K562 (cell line): ENCODE measurements around the gene CEP89. TPM values are rescaled to one million over a fixed set of nuclear protein-coding genes. Genes with fewer than 3 reads are reported as not detected.

Source experiments
- ATAC-seq: fragments of 200-7000 bp; cut with Tn5 transposase; 3 replicates; pipeline ENCODE4 v1.9.1; 2020; ENCODE audit warnings: moderate library complexity
- BruUV-seq: library from RNA; stranded (reverse); fragments of 400-500 nt; replicated peaks from 2 replicates; lab custom pipeline; 2021; lab: Mats Ljungman, UMichigan
- CTCF ChIA-PET: fragments of 300-600 bp; formaldehyde crosslinking; extraction: SDS; loops from one replicate; lab custom pipeline; 2021; ENCODE audit warnings: low intra/inter-chr PET ratio; lab: Yijun Ruan, JAX
- POLR2A ChIA-PET: fragments of 300-600, 350-650 bp; sonication (Branson Sonifier 250); formaldehyde crosslinking; extraction: SDS; loops from one replicate; lab custom pipeline; 2021; ENCODE audit warnings: antibody characterized with exemption, inconsistent platforms; lab: Yijun Ruan, JAX
- DNase-seq, 4 experiments: peaks; one replicate each; pipeline versions ENCODE4 v3.0.0 to v3.0.0-alpha.2; 2011 to 2018; ENCODE audit warnings: low spot score in 3 of 4, mixed read lengths in 3 of 4; ENCODE audit errors: extremely low read depth in 1 of 4
- FAIRE-seq: peaks from 2 replicates; lab custom pipeline; 2011; peaks lifted over from hg19 to GRCh38; lab: Jason Lieb, UNC
- H2AFZ ChIP-seq: 2 replicates; pipeline ENCODE4 v1.6.0; 2011; ENCODE audit warnings: low read depth, low read length, control low read depth, inconsistent platforms
- H3K27ac ChIP-seq: fragments of 200-600 bp; 3 replicates; pipeline ENCODE4 v1.8.0; 2011; ENCODE audit warnings: low read depth, mild to moderate bottlenecking, control low read depth, inconsistent platforms, low read length, moderate library complexity, mixed read lengths; ENCODE audit errors: extremely low read depth
- H3K27me3 ChIP-seq, 2 experiments: fragments of 300-600 bp in 1 of 2; 2 replicates in 1 of 2; 3 replicates in 1 of 2; pipeline versions ENCODE4 v1.6.0 to v1.8.0; 2011; ENCODE audit warnings: inconsistent platforms in 2 of 2, low read length in 2 of 2, mild to moderate bottlenecking in 1 of 2, mixed read lengths in 1 of 2, moderate library complexity in 1 of 2; ENCODE audit not compliant: control insufficient read depth in 2 of 2, insufficient read depth in 2 of 2
- H3K36me3 ChIP-seq: fragments of 300-600 bp; 3 replicates; pipeline ENCODE4 v1.8.0; 2011; ENCODE audit warnings: mild to moderate bottlenecking, low read length, inconsistent platforms; ENCODE audit not compliant: control insufficient read depth, insufficient read depth
- H3K4me1 ChIP-seq, 2 experiments: fragments of 200-600 bp in 1 of 2; replicated peaks in 1 of 2; 2 replicates in 1 of 2; 3 replicates in 1 of 2; pipeline versions ENCODE4 v1.5.1 to v1.8.0; 2011; ENCODE audit warnings: inconsistent platforms in 2 of 2, low read length in 2 of 2, mild to moderate bottlenecking in 1 of 2, mixed read lengths in 1 of 2, moderate library complexity in 1 of 2; ENCODE audit not compliant: control insufficient read depth in 2 of 2, insufficient read depth in 2 of 2
- H3K4me2 ChIP-seq: 2 replicates; pipeline ENCODE4 v1.6.1; 2011; ENCODE audit warnings: low read length, control low read depth, inconsistent platforms, mixed read lengths; ENCODE audit not compliant: insufficient read depth
- H3K4me3 ChIP-seq: fragments of 200-600 bp; sonication (generic), shearing (Covaris generic); 2 replicates; pipeline ENCODE4 v1.5.1; 2016; ENCODE audit warnings: control low read depth, inconsistent platforms
- H3K79me2 ChIP-seq: fragments of 200-600 bp; 3 replicates; pipeline ENCODE4 v1.8.0; 2011; ENCODE audit warnings: low read length, inconsistent platforms; ENCODE audit not compliant: control insufficient read depth, insufficient read depth
- H3K9ac ChIP-seq, 2 experiments: 2 replicates each; pipeline versions ENCODE4 v1.6.0 to v1.6.1; 2011; ENCODE audit warnings: low read depth in 2 of 2, low read length in 2 of 2, control low read depth in 1 of 2, inconsistent platforms in 1 of 2, mild to moderate bottlenecking in 1 of 2, mixed read lengths in 1 of 2; ENCODE audit not compliant: insufficient read depth in 1 of 2
- H3K9me1 ChIP-seq: one replicate; pipeline ENCODE4 v1.6.0; 2011; ENCODE audit warnings: inconsistent platforms, mild to moderate bottlenecking, low read length, moderate library complexity; ENCODE audit not compliant: control insufficient read depth, insufficient read depth
- H3K9me3 ChIP-seq: replicated peaks from 2 replicates; pipeline ENCODE4 v1.5.1; 2011; ENCODE audit warnings: low read depth, low read length, inconsistent platforms; ENCODE audit not compliant: control insufficient read depth, insufficient read depth
- H4K20me1 ChIP-seq: replicated peaks from 2 replicates; pipeline ENCODE4 v1.6.1; 2011; ENCODE audit warnings: low read length, inconsistent platforms, mixed read lengths; ENCODE audit not compliant: control insufficient read depth, insufficient read depth
- DMBX1 ChIP-seq: fragments of 250-450 bp; sonication (Bioruptor Pico); IDR thresholded peaks from 2 replicates; pipeline ENCODE4 v1.8.0; 2022; ENCODE audit warnings: inconsistent platforms, mild to moderate bottlenecking, moderate library complexity, borderline replicate concordance
- PCBP2 ChIP-seq: fragments of 200-400 bp; formaldehyde crosslinking; IDR thresholded peaks from 2 replicates; pipeline ENCODE4 v1.6.1; 2018; ENCODE audit warnings: low read length, low read depth, mild to moderate bottlenecking, moderate library complexity; ENCODE audit not compliant: poor library complexity, severe bottlenecking
- STAG1 ChIP-seq: sonication (generic); formaldehyde crosslinking; IDR thresholded peaks from 2 replicates; pipeline ENCODE4 v1.5.0; 2020; ENCODE audit warnings: missing genetic modification reagents, borderline replicate concordance
- THRAP3 ChIP-seq: fragments of 450-650 bp; IDR thresholded peaks from 2 replicates; pipeline ENCODE4 v1.6.1; 2016; ENCODE audit warnings: mild to moderate bottlenecking, inconsistent platforms, borderline replicate concordance
- ZNF444 ChIP-seq: fragments of 250-450 bp; sonication (Bioruptor Pico); IDR thresholded peaks from 2 replicates; pipeline ENCODE4 v1.4.0; 2020; ENCODE audit warnings: mild to moderate bottlenecking, moderate library complexity
- WGBS: fragments of 100-300 bp; shearing (Covaris generic); methylation state at CpG from one replicate; pipeline ENCODE4 v1.1.6; 2016; ENCODE audit warnings: low coverage, mixed read lengths; ENCODE audit not compliant: insufficient coverage; ENCODE audit errors: missing lambda C conversion rate; 5-methylcytosine and 5-hydroxymethylcytosine counted together
- in situ Hi-C: fragments of 300-500 bp; cut with MboI; formaldehyde crosslinking; loops from 4 replicates; pipeline ENCODE4 v1.15.0; 2018; ENCODE audit warnings: inconsistent platforms, mixed read lengths
- intact Hi-C: fragments of 100-400 bp; cut with micrococcal nuclease; formaldehyde crosslinking; loops from 2 replicates; pipeline ENCODE4 v1.14.2; 2022
- polyA plus RNA-seq, 8 experiments: library from polyadenylated mRNA; depleted of rRNA in 4 of 8; stranded (reverse) in 5 of 8; unstranded in 3 of 8; fragments of >200 nt; fragmentation: Nextera tagmentation in 2 of 8; fragmentation: Illumina TruSeq in 1 of 8; extraction: Ambion mirVana in 2 of 8; extraction: Trizol in 1 of 8; gene quantifications; 2 replicates each; pipeline versions ENCODE4 v1.2.1 to v1.2.3, GENCODE V29; 2011 to 2014; ENCODE audit warnings: inconsistent platforms in 1 of 8, missing spikeins in 1 of 8
- total RNA-seq, 7 experiments: library from RNA; depleted of rRNA in 6 of 7; stranded (reverse); fragments of >200 nt in 6 of 7; fragmentation: Illumina TruSeq in 2 of 7; extraction: Trizol in 2 of 7; gene quantifications; 2 replicates each; pipeline versions ENCODE4 v1.2.1 to v1.2.3, GENCODE V29; 2011 to 2021; ENCODE audit warnings: low replicate concordance in 1 of 7
- TF ChIP-seq, protein P1 (sequence below): sonication (generic); formaldehyde crosslinking; IDR thresholded peaks from 2 replicates; pipeline ENCODE4 v1.8.1; 2023; ENCODE audit warnings: mild to moderate bottlenecking, missing genetic modification reagents

Gene CEP89
- total and polyA plus RNA-seq, 9 of the 15 experiments (the other 6 are each of a cell fraction or from before 2014, with no cell fraction given), result 5.5 to 15.0 (median 7.2) TPM

DNA sequence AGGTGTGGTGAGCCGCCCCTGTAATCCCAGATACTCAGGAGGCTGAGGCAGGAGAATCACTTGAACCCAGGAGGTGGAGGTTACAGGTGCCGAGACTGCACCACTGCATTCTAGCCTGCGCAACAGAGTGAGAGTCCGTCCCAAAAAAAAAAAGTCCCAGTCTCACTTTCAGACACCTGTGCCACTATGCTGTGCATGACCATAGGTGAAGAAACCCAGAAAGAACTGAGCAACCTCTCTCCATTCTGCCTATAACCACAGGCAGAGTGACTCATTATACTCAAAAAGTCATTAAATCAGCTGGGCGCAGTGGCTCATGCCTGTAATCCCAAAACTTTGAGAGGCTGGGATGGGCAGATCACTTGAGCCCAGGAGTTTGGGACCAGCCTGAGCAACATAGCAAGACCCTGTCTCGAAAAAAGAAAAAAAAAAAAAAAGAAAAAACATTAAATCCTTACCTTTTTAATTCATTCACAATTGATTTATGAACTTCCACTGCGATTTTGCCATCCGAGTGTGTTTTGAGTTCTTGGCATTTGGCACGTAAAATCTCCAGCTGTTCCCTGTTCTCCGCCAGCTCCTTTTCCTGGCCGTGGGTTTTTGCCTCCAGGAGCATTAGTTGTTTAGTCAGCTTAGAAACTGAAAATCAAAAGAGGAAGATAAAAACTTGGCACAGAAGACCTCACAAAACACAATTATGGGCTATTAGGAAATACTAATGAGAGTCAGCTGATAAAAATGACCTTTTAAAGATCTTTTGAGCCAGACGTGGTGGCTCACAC is 56.7 kb downstream of the CEP89 start (continued):
- TF ChIP-seq, protein P1, sequence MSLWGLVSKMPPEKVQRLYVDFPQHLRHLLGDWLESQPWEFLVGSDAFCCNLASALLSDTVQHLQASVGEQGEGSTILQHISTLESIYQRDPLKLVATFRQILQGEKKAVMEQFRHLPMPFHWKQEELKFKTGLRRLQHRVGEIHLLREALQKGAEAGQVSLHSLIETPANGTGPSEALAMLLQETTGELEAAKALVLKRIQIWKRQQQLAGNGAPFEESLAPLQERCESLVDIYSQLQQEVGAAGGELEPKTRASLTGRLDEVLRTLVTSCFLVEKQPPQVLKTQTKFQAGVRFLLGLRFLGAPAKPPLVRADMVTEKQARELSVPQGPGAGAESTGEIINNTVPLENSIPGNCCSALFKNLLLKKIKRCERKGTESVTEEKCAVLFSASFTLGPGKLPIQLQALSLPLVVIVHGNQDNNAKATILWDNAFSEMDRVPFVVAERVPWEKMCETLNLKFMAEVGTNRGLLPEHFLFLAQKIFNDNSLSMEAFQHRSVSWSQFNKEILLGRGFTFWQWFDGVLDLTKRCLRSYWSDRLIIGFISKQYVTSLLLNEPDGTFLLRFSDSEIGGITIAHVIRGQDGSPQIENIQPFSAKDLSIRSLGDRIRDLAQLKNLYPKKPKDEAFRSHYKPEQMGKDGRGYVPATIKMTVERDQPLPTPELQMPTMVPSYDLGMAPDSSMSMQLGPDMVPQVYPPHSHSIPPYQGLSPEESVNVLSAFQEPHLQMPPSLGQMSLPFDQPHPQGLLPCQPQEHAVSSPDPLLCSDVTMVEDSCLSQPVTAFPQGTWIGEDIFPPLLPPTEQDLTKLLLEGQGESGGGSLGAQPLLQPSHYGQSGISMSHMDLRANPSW (CRISPR knock-in tag), result no peak
- TF ChIP-seq DMBX1 (no peak), PCBP2 (no peak), ZNF444 (CRISPR knock-in tag) (no peak), THRAP3 (no peak), STAG1 (CRISPR knock-in tag) (no peak)

- no peak for FAIRE-seq
Observed at GRCh38 chr19:32911467-32911866, 60.3 kb downstream of the CEP89 start.

More at GRCh38 chr19:32911467-32911866, 60.3 kb downstream of the CEP89 start:
- Histone ChIP-seq H3K4me1 (peaks cover 0 to 9% of the 10 kb centered on the region in 2 experiments; a peak in 1 of 5 replicates), H3K4me3 (no peak overlapping the region), H3K4me2 (no peak overlapping the region), H4K20me1 (no peaks in the 10 kb centered on the region), H3K9ac (no peak overlapping the region), H3K27ac (no peak overlapping the region), H2AFZ (no peak overlapping the region), H3K9me3 (no peaks in the 10 kb centered on the region), H3K27me3 (no peaks in the 10 kb centered on the region), H3K36me3 (no peaks in the 10 kb centered on the region), H3K9me1 (no peaks in the 10 kb centered on the region), H3K79me2 (no peaks in the 10 kb centered on the region)
- ATAC-seq, result no peak
- BruUV-seq, result no TSS peak
- in situ Hi-C loops, result no loop called here
- WGBS, result 54% methylated on average over 4 of the region's 4 CpGs
- DNase-seq, result no peak
- POLR2A ChIA-PET, result interaction anchor here (1.1 kb wide), 1 partner anchor 211 kb away, joined by 3 read pairs; no protein-coding TSS in a partner anchor
- intact Hi-C loops, result no loop called here
- CTCF ChIA-PET, result no interaction called here
